Measurements from ENCODE around the gene PDCD1. TPM values are rescaled to one million over a fixed set of nuclear protein-coding genes. Genes with fewer than 3 reads are reported as not detected.

Gene PDCD1
- polyA plus RNA-seq, 1 donor (not counting 4 experiments of a cell fraction or from before 2014, with no cell fraction given), result not detected

- Histone ChIP-seq H3K27ac (ENCODE audit: control insufficient read depth, insufficient read depth, low read length) (no peak overlapping the region), H3K4me3 (ENCODE audit: control insufficient read depth in 2 of 3, extremely low read depth in 1 of 3, insufficient read depth in 2 of 3, low read depth in 1 of 3, low read length in 3 of 3) (no peak overlapping the region), H3K79me2 (ENCODE audit: control insufficient read depth, insufficient read depth, low read length) (no peaks in the 10 kb centered on the region), H3K9ac (ENCODE audit: control insufficient read depth, extremely low read depth, insufficient read depth, low read length) (no peak overlapping the region), H3K4me1 (ENCODE audit: control insufficient read depth, extremely low read depth, insufficient read depth, low read length) (no peaks in the 10 kb centered on the region), H3K27me3 (ENCODE audit: control insufficient read depth, extremely low read depth, insufficient read depth, low read length) (peaks cover 16% of the 10 kb centered on the region), H2AFZ (ENCODE audit: control insufficient read depth, low read length) (no peak overlapping the region), H3K36me3 (ENCODE audit: control insufficient read depth in 2 of 2, extremely low read depth in 1 of 2, insufficient read depth in 2 of 2, low read length in 2 of 2) (no peaks in the 10 kb centered on the region), H4K20me1 (ENCODE audit: control insufficient read depth, extremely low read depth, insufficient read depth, low read length) (no peaks in the 10 kb centered on the region), H3K9me3 (ENCODE audit: control insufficient read depth, low read depth, low read length) (no peaks in the 10 kb centered on the region), H3K4me2 (ENCODE audit: control insufficient read depth, extremely low read depth, insufficient read depth, low read depth, low read length) (no peak overlapping the region), H3K9me1 (ENCODE audit: control insufficient read depth, extremely low read depth, insufficient read depth, low read length) (no peaks in the 10 kb centered on the region)
- no peak for TF ChIP-seq CTCF (optimal IDR thresholded peaks at IDR 0.05 in 1 of 3, IDR thresholded peaks at IDR 0.05 in 1 of 3, conservative IDR thresholded peaks at IDR 0.05 in 1 of 3; ENCODE audit: extremely low read depth in 1 of 3, insufficient read depth in 2 of 3, low read length in 3 of 3)
- no peak for TF ChIP-seq EZH2 (IDR thresholded peaks at IDR 0.05; ENCODE audit: low read length)
- dilution Hi-C loops (cut with MboI; ENCODE audit: extremely low pct_ligation_motif_present, low sequenced_read_pairs), result no loop called here
- no peak for FAIRE-seq
- no peak for DNase-seq (ENCODE audit: low read depth, low spot score)
Observed at GRCh38 chr2:241874277-241874925, 15.7 kb upstream of the PDCD1 start.

GRCh38 chr2:241873803-241874110 is 15.1 kb upstream of the PDCD1 start:
- Histone ChIP-seq H3K36me3 (ENCODE audit: control insufficient read depth in 2 of 2, extremely low read depth in 1 of 2, insufficient read depth in 2 of 2, low read length in 2 of 2) (no peaks in the 10 kb centered on the region), H3K9me3 (ENCODE audit: control insufficient read depth, low read depth, low read length) (no peaks in the 10 kb centered on the region), H3K4me2 (ENCODE audit: control insufficient read depth, extremely low read depth, insufficient read depth, low read depth, low read length) (no peak overlapping the region), H3K27ac (ENCODE audit: control insufficient read depth, insufficient read depth, low read length) (no peak overlapping the region), H3K27me3 (ENCODE audit: control insufficient read depth, extremely low read depth, insufficient read depth, low read length) (peaks cover 22% of the 10 kb centered on the region), H3K4me1 (ENCODE audit: control insufficient read depth, extremely low read depth, insufficient read depth, low read length) (no peaks in the 10 kb centered on the region), H2AFZ (ENCODE audit: control insufficient read depth, low read length) (no peak overlapping the region), H3K79me2 (ENCODE audit: control insufficient read depth, insufficient read depth, low read length) (no peaks in the 10 kb centered on the region), H3K9me1 (ENCODE audit: control insufficient read depth, extremely low read depth, insufficient read depth, low read length) (no peaks in the 10 kb centered on the region), H4K20me1 (ENCODE audit: control insufficient read depth, extremely low read depth, insufficient read depth, low read length) (no peaks in the 10 kb centered on the region), H3K4me3 (ENCODE audit: control insufficient read depth in 2 of 3, extremely low read depth in 1 of 3, insufficient read depth in 2 of 3, low read depth in 1 of 3, low read length in 3 of 3) (no peak overlapping the region), H3K9ac (ENCODE audit: control insufficient read depth, extremely low read depth, insufficient read depth, low read length) (no peak overlapping the region)
- dilution Hi-C loops (cut with MboI; ENCODE audit: extremely low pct_ligation_motif_present, low sequenced_read_pairs), result no loop called here
- DNase-seq (ENCODE audit: low read depth, low spot score), result no peak
- TF ChIP-seq CTCF (optimal IDR thresholded peaks at IDR 0.05 in 1 of 3, IDR thresholded peaks at IDR 0.05 in 1 of 3, conservative IDR thresholded peaks at IDR 0.05 in 1 of 3; ENCODE audit: extremely low read depth in 1 of 3, insufficient read depth in 2 of 3, low read length in 3 of 3), result no peak
- TF ChIP-seq EZH2 (IDR thresholded peaks at IDR 0.05; ENCODE audit: low read length), result no peak
- FAIRE-seq, result no peak

All from keratinocyte (primary cell).